ENCODE data around the gene ZBTB37. TPM values are rescaled to one million over a fixed set of nuclear protein-coding genes. Genes with fewer than 3 reads are reported as not detected.
"Not testable (repeated sequence)": the region's sequence is repeated elsewhere in the genome, so short reads cannot be mapped to it uniquely, and the experiment has no call there.

ZBTB37 gene
- total and polyA plus RNA-seq, 2 donors from 2014 or later = 1.0 to 19.1 TPM

GRCh38 chr1:173871500-173871899, 3.3 kb downstream of the ZBTB37 start:
- Histone ChIP-seq H3K4me3 (ENCODE audit: low read length in 3 of 3) (no peak overlapping the region), H3K4me1 (ENCODE audit: control insufficient read depth in 2 of 3, insufficient read depth in 2 of 3, low read depth in 1 of 3, low read length in 3 of 3) (peaks cover 0 to 18% (median 7%) of the 10 kb centered on the region in 3 donors), H3K27me3 (ENCODE audit: control insufficient read depth, insufficient read depth, low read length) (no peaks in the 10 kb centered on the region), H3K9me3 (ENCODE audit: control insufficient read depth in 2 of 3, insufficient read depth in 1 of 3, low read length in 3 of 3) (no peaks in the 10 kb centered on the region), H3K27ac (ENCODE audit: low read depth in 2 of 2, low read length in 2 of 2) (no peak overlapping the region), H3K9ac (ENCODE audit: low read length in 3 of 3) (no peak overlapping the region), H3K36me3 (ENCODE audit: control insufficient read depth in 2 of 3, insufficient read depth in 3 of 3, low read length in 3 of 3) (peaks cover under 1 to 10% (median 9%) of the 10 kb centered on the region in 3 donors)
- no peak for FAIRE-seq
- no peak for DNase-seq
- intact Hi-C loops (cut with DNase I) = no loop called here
- TF ChIP-seq CTCF (IDR thresholded peaks at IDR 0.05; ENCODE audit: borderline replicate concordance, extremely low read depth, insufficient read depth) = no peak

GRCh38 chr1:173876732-173877131, 8.6 kb downstream of the ZBTB37 start:
- no peak overlapping the region for H3K9ac ChIP-seq (ENCODE audit: low read length in 3 of 3)
- H3K27me3 ChIP-seq (ENCODE audit: control insufficient read depth, insufficient read depth, low read length) = no peaks in the 10 kb centered on the region
- TF ChIP-seq CTCF (IDR thresholded peaks at IDR 0.05; ENCODE audit: borderline replicate concordance, extremely low read depth, insufficient read depth) = no peak
- DNase-seq (no peak), FAIRE-seq (no peak)
- H3K27ac ChIP-seq (ENCODE audit: low read depth in 2 of 2, low read length in 2 of 2) = no peak overlapping the region
- H3K4me3 ChIP-seq (ENCODE audit: low read length in 3 of 3) = no peak overlapping the region
- H3K4me1 ChIP-seq (ENCODE audit: control insufficient read depth in 2 of 3, insufficient read depth in 2 of 3, low read depth in 1 of 3, low read length in 3 of 3) = no peaks in the 10 kb centered on the region
- no peaks in the 10 kb centered on the region for H3K9me3 ChIP-seq (ENCODE audit: control insufficient read depth in 2 of 3, insufficient read depth in 1 of 3, low read length in 3 of 3)
- intact Hi-C loops (cut with DNase I) = no loop called here
- H3K36me3 ChIP-seq (ENCODE audit: control insufficient read depth in 2 of 3, insufficient read depth in 3 of 3, low read length in 3 of 3) = peaks cover 2 to 4% (median 4%) of the 10 kb centered on the region in 3 donors

- FAIRE-seq (no peak), DNase-seq (no peak)
- Histone ChIP-seq H3K36me3 (ENCODE audit: control insufficient read depth in 2 of 3, insufficient read depth in 3 of 3, low read length in 3 of 3) (peaks cover 2 to 4% (median 4%) of the 10 kb centered on the region in 3 donors), H3K4me3 (ENCODE audit: low read length in 3 of 3) (no peak overlapping the region), H3K4me1 (ENCODE audit: control insufficient read depth in 2 of 3, insufficient read depth in 2 of 3, low read depth in 1 of 3, low read length in 3 of 3) (no peaks in the 10 kb centered on the region), H3K9me3 (ENCODE audit: control insufficient read depth in 2 of 3, insufficient read depth in 1 of 3, low read length in 3 of 3) (no peaks in the 10 kb centered on the region), H3K27me3 (ENCODE audit: control insufficient read depth, insufficient read depth, low read length) (no peaks in the 10 kb centered on the region), H3K27ac (ENCODE audit: low read depth in 2 of 2, low read length in 2 of 2) (no peak overlapping the region), H3K9ac (ENCODE audit: low read length in 3 of 3) (no peak overlapping the region)
- no peak for TF ChIP-seq CTCF (IDR thresholded peaks at IDR 0.05; ENCODE audit: borderline replicate concordance, extremely low read depth, insufficient read depth)
- intact Hi-C loops (cut with DNase I) = no loop called here
Observed at GRCh38 chr1:173878251-173878650, 10.1 kb downstream of the ZBTB37 start.

- H3K27ac ChIP-seq (ENCODE audit: low read depth in 2 of 2, low read length in 2 of 2); DNase-seq; H3K9me3 ChIP-seq (ENCODE audit: control insufficient read depth in 2 of 3, insufficient read depth in 1 of 3, low read length in 3 of 3); H3K27me3 ChIP-seq (ENCODE audit: control insufficient read depth, insufficient read depth, low read length); H3K4me1 ChIP-seq (ENCODE audit: control insufficient read depth in 2 of 3, insufficient read depth in 2 of 3, low read depth in 1 of 3, low read length in 3 of 3); H3K9ac ChIP-seq (ENCODE audit: low read length in 3 of 3); FAIRE-seq; intact Hi-C loops (cut with DNase I); H3K4me3 ChIP-seq (ENCODE audit: low read length in 3 of 3): not testable (repeated sequence)
- peaks cover 5 to 11% (median 7%) of the 10 kb centered on the region in 3 donors for H3K36me3 ChIP-seq (ENCODE audit: control insufficient read depth in 2 of 3, insufficient read depth in 3 of 3, low read length in 3 of 3)
Observed at GRCh38 chr1:173881117-173881516, 12.9 kb downstream of the ZBTB37 start.
